Sigmoid colon (tissue), 7 donors: ENCODE results near the gene ELAC1. TPM values are rescaled to one million over a fixed set of nuclear protein-coding genes. Genes with fewer than 3 reads are reported as not detected.

Experiments used
- DNase-seq: peaks from one replicate; pipeline ENCODE4 v3.0.0-alpha.2; 2019
- H3K27ac ChIP-seq, 4 donors: fragments of 200-600 bp; sonication (generic); one replicate each; pipeline ENCODE4 v1.5.1; 2016 to 2019; ENCODE audit warnings: mild to moderate bottlenecking in 1 of 4
- H3K27me3 ChIP-seq, 3 donors: fragments of 200-600 bp; sonication (generic); one replicate each; pipeline ENCODE4 v1.5.1; 2019; ENCODE audit warnings: mild to moderate bottlenecking in 1 of 3
- H3K36me3 ChIP-seq, 4 donors: fragments of 200-600 bp; sonication (generic); one replicate each; pipeline ENCODE4 v1.5.1; 2016 to 2019
- H3K4me1 ChIP-seq, 4 donors: fragments of 200-600 bp; sonication (generic); one replicate each; pipeline ENCODE4 v1.5.1; 2017 to 2019
- H3K4me3 ChIP-seq, 4 donors: fragments of 200-600 bp; sonication (generic); one replicate each; pipeline ENCODE4 v1.5.1; 2017 to 2019; ENCODE audit warnings: mild to moderate bottlenecking in 2 of 4, moderate library complexity in 1 of 4
- H3K9me3 ChIP-seq, 4 donors: fragments of 200-600 bp in 3 of 4; sonication (generic) in 3 of 4; one replicate each; pipeline versions ENCODE4 v1.5.1 to v1.6.1; 2013 to 2019
- CTCF ChIP-seq, 4 experiments: fragments of 450-650 bp in 3 of 4; fragments of 200-600 bp in 1 of 4; IDR thresholded peaks; one replicate each; pipeline ENCODE4 v1.5.1; 2016 to 2019; ENCODE audit warnings: antibody characterized with exemption in 4 of 4, mild to moderate bottlenecking in 3 of 4, moderate library complexity in 2 of 4
- EP300 ChIP-seq, 4 donors: sonication (generic); formaldehyde crosslinking; IDR thresholded peaks; one replicate each; pipeline ENCODE4 v1.6.1; 2017; ENCODE audit warnings: antibody characterized with exemption in 4 of 4
- POLR2A ChIP-seq, 2 donors: fragments of 450-650 bp; IDR thresholded peaks; one replicate each; pipeline ENCODE4 v1.6.1; 2016; ENCODE audit warnings: antibody characterized with exemption in 2 of 2, mild to moderate bottlenecking in 2 of 2, moderate library complexity in 2 of 2
- POLR2AphosphoS5 ChIP-seq, 4 donors: sonication (generic); formaldehyde crosslinking; IDR thresholded peaks; one replicate each; pipeline ENCODE4 v1.6.1; 2017; ENCODE audit warnings: antibody characterized with exemption in 4 of 4
- WGBS, 2 donors: extraction: QIAGEN DNeasy Blood & Tissue Kit; methylation state at CpG; one replicate each; pipeline ENCODE4 v1.1.7; 2013; 5-methylcytosine and 5-hydroxymethylcytosine counted together
- intact Hi-C: fragments of 100-400 bp; cut with DNase I; formaldehyde crosslinking; loops from one replicate; pipeline ENCODE4 v1.15.1; 2023
- polyA plus RNA-seq, 3 donors: library from polyadenylated mRNA; stranded (reverse); fragments of 200-250 nt; gene quantifications; one replicate each; pipeline ENCODE4 v1.2.3, GENCODE V29; 2013
- total RNA-seq, 4 donors: library from RNA; depleted of rRNA; stranded (reverse); fragments of >200 nt; gene quantifications; one replicate each; pipeline ENCODE4 v1.1.0, GENCODE V29; 2016
- donor health status: healthy with polysubstance abuse.
- donor health status: Bipolar disorder and iron deficiency.
- donor health status: healthy.

Gene ELAC1
- total and polyA plus RNA-seq, 7 donors: 3.9 to 8.1 (median 5.4) TPM

- H3K9me3 ChIP-seq: no peaks in the 10 kb centered on the region
- TF ChIP-seq CTCF (IDR thresholded peaks at IDR 0.05): no peak
- TF ChIP-seq POLR2AphosphoS5 (IDR thresholded peaks at IDR 0.05): no peak
- TF ChIP-seq EP300 (IDR thresholded peaks at IDR 0.05): no peak
- no peak for TF ChIP-seq POLR2A (IDR thresholded peaks at IDR 0.05)
- H3K4me3 ChIP-seq: no peak overlapping the region
- intact Hi-C loops: no loop called here
- DNase-seq: no peak
- H3K4me1 ChIP-seq: peaks cover 0 to 3% (median 0%) of the 10 kb centered on the region in 4 donors
- no peak overlapping the region for H3K27ac ChIP-seq
- no peaks in the 10 kb centered on the region for H3K36me3 ChIP-seq
- 16 to 54% methylated on average over 3 of the region's 3 CpGs for WGBS, 2 donors
- H3K27me3 ChIP-seq: no peaks in the 10 kb centered on the region
Observed at GRCh38 chr18:51011709-51012108, 43.9 kb downstream of the ELAC1 start.

- H3K4me3 ChIP-seq: no peak overlapping the region
- WGBS, 2 donors: 67 to 91% methylated on average over 3 of the region's 3 CpGs
- H3K27me3 ChIP-seq: no peaks in the 10 kb centered on the region
- H3K36me3 ChIP-seq: no peaks in the 10 kb centered on the region
- no peaks in the 10 kb centered on the region for H3K9me3 ChIP-seq
- intact Hi-C loops: no loop called here
- no peak for TF ChIP-seq EP300 (IDR thresholded peaks at IDR 0.05)
- no peak for TF ChIP-seq POLR2A (IDR thresholded peaks at IDR 0.05)
- no peak for TF ChIP-seq POLR2AphosphoS5 (IDR thresholded peaks at IDR 0.05)
- no peak for TF ChIP-seq CTCF (IDR thresholded peaks at IDR 0.05)
- DNase-seq: no peak
- no peak overlapping the region for H3K27ac ChIP-seq
- peaks cover 0 to 3% (median 0%) of the 10 kb centered on the region in 4 donors for H3K4me1 ChIP-seq
Observed at GRCh38 chr18:51012441-51012840, 44.6 kb downstream of the ELAC1 start.

- Histone ChIP-seq H3K9me3 (no peaks in the 10 kb centered on the region), H3K36me3 (no peaks in the 10 kb centered on the region), H3K4me3 (no peak overlapping the region), H3K27ac (no peak overlapping the region), H3K27me3 (no peaks in the 10 kb centered on the region), H3K4me1 (peaks cover 0 to 3% (median 0%) of the 10 kb centered on the region in 4 donors)
- no peak for DNase-seq
- 93 to 95% methylated on average over 3 of the region's 3 CpGs for WGBS, 2 donors
- intact Hi-C loops: no loop called here
- no peak for TF ChIP-seq CTCF (IDR thresholded peaks at IDR 0.05)
- TF ChIP-seq POLR2AphosphoS5 (IDR thresholded peaks at IDR 0.05): no peak
- no peak for TF ChIP-seq POLR2A (IDR thresholded peaks at IDR 0.05)
- no peak for TF ChIP-seq EP300 (IDR thresholded peaks at IDR 0.05)
Observed at GRCh38 chr18:51013259-51013658, 45.4 kb downstream of the ELAC1 start.

GRCh38 chr18:51017140-51017879 is 49.5 kb downstream of the ELAC1 start:
- Histone ChIP-seq H3K27me3 (no peaks in the 10 kb centered on the region), H3K9me3 (no peaks in the 10 kb centered on the region), H3K4me1 (no peaks in the 10 kb centered on the region), H3K27ac (no peak overlapping the region), H3K36me3 (peaks cover 0 to 6% (median 0%) of the 10 kb centered on the region in 4 donors), H3K4me3 (no peak overlapping the region)
- TF ChIP-seq CTCF (IDR thresholded peaks at IDR 0.05): no peak
- TF ChIP-seq POLR2A (IDR thresholded peaks at IDR 0.05): no peak
- TF ChIP-seq EP300 (IDR thresholded peaks at IDR 0.05): no peak
- no peak for TF ChIP-seq POLR2AphosphoS5 (IDR thresholded peaks at IDR 0.05)
- intact Hi-C loops: no loop called here
- WGBS, 2 donors: 86 to 90% methylated on average over 8 of the region's 8 CpGs
- no peak for DNase-seq
